Hematopoietic multipotent progenitor cell treated with erythropoietin and hydrocortisone succinate and interleukin-3 and kit ligand, for 6 days (in vitro differentiated cells): ENCODE measurements around the gene ZNF407.
"Not testable (repeated sequence)": the region's sequence is repeated elsewhere in the genome, so short reads cannot be mapped to it uniquely, and the experiment has no call there.

Source experiments
- DNase-seq: peaks from one replicate; pipeline ENCODE4 v3.0.0-alpha.2; 2015

Gene ZNF407

DNA sequence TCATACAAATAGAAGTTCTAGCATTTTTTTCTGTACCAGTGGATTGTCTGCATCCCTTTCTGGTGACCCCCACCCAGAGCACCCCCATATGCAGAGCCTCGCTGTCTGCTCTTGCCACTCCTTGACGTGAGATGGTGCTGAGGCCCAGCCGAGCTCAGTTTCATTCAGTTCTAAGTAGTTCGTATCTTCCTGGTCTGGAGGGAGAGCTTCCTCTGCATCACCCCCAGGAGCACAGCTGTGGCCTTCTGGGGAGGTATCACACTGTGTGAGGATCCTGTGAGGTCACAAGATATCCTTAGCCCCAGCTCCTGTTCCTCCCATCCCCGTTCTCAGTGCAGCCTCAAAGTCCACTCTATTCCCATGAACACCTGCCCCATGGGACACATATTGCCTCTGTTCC is 478.6 kb downstream of the ZNF407 start:
- no peak for DNase-seq

- DNase-seq, result no peak
Measured at GRCh38 chr18:75081486-75081885, 483.8 kb downstream of the ZNF407 start.

DNA sequence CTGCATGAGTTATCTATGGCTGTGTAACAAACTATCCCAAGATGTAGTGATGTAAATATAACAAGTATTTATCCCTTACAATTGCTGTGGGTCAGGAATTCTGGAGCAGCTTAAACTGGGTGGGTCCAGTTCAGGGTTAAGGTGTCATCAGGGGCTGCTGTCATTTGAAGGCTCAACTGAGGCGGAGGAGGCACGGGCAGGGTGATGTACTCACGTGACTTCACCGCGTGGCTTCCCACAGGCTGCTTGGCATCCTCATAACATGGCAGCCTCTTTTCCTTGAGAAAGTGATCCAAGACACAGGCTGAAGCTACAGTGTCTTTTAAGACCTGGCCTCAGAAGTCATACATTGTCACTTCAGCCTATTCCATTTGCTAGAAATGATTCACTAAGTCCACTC is 485.5 kb downstream of the ZNF407 start:
- DNase-seq, result no peak

GRCh38 chr18:75083761-75084160 is 486.1 kb downstream of the ZNF407 start:
- DNase-seq, result no peak

DNA sequence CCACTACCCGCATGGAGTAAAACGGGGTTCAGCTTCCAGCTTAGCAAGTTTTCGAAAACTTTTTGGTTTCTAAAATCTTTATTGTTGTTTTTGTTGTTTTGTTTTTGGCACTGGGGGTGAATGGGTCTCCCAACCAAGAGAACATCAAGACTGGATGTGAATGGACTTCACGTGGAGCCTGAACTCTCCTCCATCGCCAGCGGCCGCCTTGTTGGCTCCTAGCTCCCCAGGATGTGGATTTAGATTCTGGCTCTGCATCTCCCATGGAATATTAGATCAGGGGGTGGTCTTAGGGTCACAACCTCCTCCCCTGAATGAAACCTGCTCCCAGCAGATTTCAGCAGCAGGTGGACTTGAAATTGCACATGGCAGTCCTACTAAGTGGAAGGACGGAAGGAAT is 488.0 kb downstream of the ZNF407 start:
- DNase-seq, result not testable (repeated sequence)

DNA sequence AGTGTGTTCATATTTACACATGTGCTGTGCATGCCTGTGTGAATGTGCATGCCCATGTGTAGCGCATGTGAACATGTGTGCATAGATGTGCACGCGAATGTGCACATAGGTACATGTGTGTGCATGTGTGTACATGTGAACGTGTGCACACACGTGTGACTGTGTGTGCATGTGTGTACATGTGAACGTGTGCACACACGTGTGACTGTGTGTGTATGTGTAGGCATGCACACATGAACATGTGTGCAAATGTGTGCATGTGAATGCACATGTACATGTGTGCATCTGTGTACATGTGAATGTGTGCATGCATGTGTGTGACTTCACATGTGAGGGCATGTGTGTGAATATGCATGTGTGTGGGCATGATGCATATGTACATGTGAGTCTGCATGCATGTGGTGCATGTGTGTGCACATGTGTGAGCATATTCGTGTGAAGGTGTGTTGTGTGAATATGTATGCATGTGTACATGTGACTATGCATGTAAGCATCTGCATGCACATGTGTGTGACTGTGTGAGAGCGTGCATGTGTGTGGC is 488.9 kb downstream of the ZNF407 start:
- DNase-seq, result no peak

DNA sequence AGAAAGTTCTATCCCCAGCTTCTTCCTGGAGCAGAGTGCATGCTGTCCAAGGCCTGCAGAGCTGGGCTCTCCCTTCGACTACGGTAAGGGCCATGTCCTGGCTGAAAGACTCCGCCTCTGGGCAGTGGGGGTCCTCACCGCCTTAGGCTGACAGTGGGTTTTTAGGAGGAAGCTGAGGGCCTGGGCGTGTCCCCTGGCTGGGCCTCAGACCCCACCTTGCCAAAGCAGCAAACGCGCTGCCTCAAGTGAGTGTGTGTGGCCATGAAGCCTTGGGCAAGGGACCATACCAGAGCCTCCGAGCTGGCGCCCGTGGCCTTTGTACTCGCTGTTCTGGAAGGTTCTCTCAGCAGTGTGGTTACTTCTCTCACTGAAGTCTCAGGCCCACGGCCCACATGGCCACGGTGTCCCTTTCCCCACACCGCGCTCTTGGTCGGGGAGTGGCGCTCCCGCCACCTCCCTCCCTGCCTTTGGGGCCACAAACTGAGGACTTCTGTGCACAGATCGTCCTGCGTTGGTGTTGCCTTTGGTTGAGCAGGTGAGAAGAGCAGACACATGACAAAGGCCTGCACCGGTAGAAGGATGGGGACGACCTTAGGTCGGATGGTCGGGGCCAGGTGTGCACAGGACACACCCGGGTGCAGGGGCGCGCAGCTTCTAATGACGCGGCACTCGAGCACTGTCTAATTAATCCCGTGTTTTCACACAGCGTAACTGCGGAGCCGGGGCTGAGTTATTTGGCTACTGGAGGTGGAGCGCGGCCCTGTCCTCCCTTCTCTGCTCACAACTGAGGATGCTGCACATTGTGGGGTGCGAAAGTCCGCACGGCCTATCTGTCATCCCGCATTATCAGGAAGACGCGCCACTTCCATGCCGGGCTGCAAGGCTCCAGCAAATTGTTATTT is 489.7 kb downstream of the ZNF407 start:
- no peak for DNase-seq

DNA sequence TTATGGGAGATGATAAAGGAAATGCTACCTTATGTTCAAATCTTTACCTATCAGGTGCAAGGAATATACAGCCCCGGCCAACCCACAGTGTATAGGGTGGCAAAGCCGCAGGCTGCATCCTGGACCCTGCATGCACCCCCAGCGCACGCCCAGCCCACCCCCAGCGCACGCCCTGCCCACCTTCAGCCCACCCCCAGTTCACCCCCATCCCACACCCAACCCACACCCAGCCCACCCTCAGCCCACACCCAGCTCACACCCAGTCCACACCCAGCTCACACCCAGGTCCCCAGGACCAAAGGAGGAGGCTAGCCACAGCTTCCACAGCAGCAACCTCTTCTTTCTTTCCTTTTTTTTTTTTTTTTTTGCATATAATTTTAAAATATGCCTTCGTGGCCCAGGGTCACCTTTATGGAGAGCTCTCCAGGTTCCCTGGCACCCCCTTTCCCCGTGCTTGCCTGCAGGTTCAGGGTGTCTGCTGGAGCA is 490.4 kb downstream of the ZNF407 start:
- DNase-seq, result no peak

DNA sequence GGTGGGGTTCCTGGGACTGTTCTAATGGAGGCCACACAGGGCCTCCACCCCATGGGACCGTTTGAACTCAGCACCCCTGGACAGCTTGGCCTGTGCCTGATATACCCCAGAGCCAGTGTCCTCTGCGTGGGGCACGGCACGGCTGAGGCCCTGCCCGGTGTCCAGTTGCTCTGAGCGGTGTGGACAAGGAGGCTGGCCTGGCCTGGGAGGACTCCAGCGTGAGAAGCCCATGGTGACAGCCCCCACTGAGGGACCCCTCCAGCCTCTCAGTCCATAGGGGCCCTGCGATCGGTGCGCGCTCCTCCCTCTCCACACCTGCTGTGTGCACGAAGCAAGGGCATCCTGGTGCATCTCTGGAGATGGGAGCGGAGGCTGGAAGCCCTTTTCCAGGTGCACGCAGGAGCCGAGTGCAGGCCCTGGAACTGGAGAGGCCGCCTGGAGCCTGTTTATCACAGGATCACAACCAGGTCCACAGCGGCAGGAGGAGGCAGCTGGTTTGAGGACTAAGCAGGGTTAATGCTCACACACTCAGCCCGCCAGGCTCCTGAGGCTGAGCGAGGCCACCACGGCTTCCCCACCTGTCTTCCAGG is 491.0 kb downstream of the ZNF407 start:
- DNase-seq, result no peak

DNA sequence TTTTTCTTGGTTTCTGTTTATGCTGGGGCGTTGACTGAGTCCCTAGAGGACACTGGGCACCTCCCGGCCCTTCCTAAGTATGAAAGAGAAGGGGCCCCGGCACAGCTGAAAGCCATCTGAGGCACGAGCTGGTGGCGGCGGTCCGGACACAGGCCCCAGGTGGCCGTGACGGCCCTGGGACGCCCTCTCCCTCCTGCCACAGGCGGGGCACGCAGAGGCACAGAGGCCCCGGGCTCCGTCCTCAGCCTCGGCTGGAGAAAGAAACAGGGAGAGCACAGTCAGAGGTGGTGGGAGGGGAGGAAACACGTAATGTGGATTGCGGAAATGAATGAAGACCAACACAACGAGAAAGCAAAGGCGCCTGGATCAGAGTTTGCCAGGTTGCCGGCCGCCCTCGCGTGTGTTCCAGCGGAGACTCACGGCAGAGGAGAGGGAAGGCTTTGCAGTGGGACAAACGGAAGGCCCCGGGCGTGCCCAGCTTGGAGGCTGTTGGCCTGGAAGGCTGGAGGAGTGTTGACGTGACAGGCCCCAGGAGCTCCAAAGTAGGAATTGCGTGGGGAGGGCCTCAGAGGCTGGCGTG is 492.2 kb downstream of the ZNF407 start:
- DNase-seq, result no peak

DNA sequence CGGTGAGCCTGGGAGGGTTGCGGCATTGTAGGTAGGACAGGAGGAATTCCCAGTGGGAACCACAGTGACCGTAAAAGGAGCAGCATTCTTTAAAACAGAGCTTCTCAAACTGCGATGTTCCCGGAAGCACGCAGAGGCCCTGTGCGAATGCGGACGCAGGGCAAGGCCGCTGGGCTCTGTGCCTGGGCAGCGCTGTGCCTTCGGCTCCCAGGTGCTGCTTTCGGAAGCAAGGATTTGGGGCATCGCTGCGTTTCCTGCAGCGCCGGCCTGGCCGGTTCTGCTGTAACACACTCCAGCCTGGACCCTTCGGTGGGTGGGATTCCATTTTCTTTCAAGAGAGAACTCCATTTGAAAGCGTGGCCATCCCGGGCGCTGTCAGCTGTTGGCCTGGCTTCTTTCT is 492.7 kb downstream of the ZNF407 start:
- no peak for DNase-seq

- no peak for DNase-seq
Measured at GRCh38 chr18:75097491-75098225, 500.0 kb downstream of the ZNF407 start.

DNA sequence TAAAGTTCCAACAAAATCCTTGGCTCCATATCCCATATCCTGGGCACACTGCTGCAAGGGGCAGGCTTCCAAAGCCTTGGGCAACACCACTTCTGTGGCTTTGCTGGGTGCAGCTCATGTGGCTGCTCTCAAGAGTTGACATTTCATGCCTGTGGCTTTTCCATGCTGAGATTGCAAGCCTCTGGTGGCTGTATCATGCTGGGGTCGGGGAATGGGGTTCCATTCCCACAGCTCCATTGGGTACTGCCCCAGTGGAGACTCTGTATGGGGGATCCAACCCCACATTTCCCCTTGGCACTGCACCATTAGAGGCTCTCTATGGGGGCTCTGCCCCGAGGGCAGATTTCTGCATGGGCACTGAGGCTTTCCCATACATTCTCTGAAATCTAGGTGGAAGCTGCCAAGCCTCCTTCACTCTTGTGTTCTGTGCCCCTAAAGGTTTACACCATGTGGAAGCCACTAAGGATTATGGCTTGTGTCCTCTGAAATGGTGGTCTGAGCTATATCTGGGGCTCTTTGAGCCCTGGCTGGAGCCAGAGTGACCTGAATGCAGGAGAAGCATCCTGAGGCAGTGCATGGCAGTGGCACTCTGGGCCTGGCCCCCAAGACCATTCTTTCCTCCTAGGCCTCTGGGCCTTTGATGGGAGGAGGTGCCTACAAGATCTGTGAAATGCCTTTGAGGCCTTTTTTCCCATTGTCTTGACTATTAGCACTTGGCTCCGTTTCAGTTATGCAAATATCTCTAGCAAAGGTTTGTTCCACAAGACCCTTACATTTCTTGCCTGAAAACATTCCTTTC is 503.4 kb downstream of the ZNF407 start:
- no peak for DNase-seq

DNA sequence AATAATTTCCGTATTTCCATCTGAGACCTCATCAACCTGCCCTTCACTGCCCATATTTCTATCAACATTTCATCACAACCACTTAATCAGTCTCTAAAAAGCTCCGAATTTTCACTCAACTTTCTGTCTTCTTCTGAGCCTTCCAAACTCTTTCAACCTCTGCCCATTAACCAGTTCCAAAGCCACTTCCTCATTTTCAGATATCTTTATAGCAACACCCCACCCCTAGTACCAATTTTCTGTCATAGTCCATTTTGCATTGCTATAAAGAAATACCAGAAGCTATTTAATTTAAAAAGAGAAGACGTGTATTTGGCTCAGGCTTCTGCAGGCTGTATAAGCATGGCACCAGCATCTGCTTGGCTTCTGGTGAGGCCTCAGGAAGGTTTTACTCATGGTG is 504.2 kb downstream of the ZNF407 start:
- no peak for DNase-seq

GRCh38 chr18:75104029-75104428 is 506.4 kb downstream of the ZNF407 start:
- DNase-seq, result not testable (repeated sequence)

GRCh38 chr18:75104483-75104882 is 506.8 kb downstream of the ZNF407 start:
- no peak for DNase-seq

DNA sequence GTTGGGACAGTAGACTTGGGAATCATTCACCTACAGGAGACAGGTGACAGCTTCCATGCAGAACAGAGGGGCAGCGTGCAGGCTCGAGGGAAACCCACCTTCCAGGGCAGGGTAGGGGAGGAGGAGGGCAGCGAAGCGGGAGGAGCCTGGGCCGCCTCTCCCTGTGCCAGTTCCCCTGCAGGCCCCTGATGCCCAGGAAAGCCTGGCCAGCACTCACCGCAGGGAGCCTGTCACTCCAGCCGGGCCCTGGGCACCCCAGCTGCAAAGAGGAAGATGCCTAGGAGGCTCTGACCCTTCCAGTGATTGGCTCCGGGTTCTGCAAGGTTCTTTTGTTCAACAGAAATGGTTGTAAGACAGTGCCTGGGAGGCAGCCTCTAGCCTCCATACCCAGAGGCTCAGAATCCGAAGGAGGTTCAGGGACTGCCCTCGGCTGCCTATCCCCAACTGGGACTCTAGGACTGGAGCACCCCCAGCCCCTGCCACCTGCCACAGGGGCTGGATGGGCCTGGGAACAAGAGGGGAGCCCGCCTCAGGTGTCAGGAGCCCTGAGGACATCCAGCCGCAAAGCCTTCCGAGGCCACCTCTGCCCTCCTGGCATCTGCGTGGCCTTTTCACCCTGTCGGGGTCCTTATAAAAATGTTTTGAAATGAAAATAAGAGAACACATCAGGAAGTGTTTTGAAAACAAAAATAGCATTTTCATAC is 508.0 kb downstream of the ZNF407 start:
- DNase-seq, result no peak

DNA sequence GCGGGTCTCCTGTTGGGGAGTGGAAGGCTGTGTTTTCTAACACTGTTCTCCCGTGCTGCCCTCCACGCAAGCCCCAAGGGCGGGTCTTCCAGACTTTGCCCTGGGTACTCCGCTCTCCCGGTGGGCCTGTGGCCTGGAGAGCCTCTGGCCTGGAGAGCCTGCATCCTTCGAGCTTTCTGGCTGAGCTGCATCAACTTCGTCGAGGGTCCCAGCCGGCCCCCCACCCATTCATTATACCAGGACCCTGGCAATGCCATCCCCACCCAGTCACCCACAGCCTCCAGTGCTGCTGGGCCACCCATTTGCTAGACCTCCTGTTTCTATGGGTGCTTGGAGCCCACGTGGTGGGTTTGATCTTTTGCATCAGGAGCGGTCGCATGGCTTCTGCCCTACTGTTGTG is 509.1 kb downstream of the ZNF407 start:
- DNase-seq, result no peak

GRCh38 chr18:75107196-75107930 is 509.7 kb downstream of the ZNF407 start:
- no peak for DNase-seq

- no peak for DNase-seq
Measured at GRCh38 chr18:75107931-75108276, 510.2 kb downstream of the ZNF407 start.
